OCI-LY7 (cell line): Measurements from ENCODE around the gene NSMCE3.

Source experiments
- CTCF ChIP-seq: fragments of 200-600 bp; sonication (generic); conservative IDR thresholded peaks from 2 replicates; pipeline ENCODE4 v1.5.1; 2014; ENCODE audit warnings: mild to moderate bottlenecking, antibody characterized with exemption, low read length, moderate library complexity, mixed read lengths
- EZH2phosphoT487 ChIP-seq: fragments of 200-600 bp; sonication (generic); IDR thresholded peaks from 2 replicates; pipeline ENCODE4 v1.6.1; 2018; ENCODE audit warnings: low read depth, borderline replicate concordance, mild to moderate bottlenecking, mixed run types, antibody characterized with exemption, low read length, moderate library complexity, mixed read lengths

GRCh38 chr15:29285386-29285785 is 15.8 kb upstream of the NSMCE3 start:
- no peak for TF ChIP-seq CTCF
- no peak for TF ChIP-seq EZH2phosphoT487
